ENCODE measurements around the gene RAPGEF6. TPM values are rescaled to one million over a fixed set of nuclear protein-coding genes. Genes with fewer than 3 reads are reported as not detected.

The RAPGEF6 gene
- total RNA-seq, 1 experiment from 2014 or later = 17.4 TPM

GRCh38 chr5:131441184-131441583, 193.8 kb downstream of the RAPGEF6 start:
- H3K27ac Mint-ChIP-seq (ENCODE audit: unreplicated experiment) = no peak overlapping the region

DNA sequence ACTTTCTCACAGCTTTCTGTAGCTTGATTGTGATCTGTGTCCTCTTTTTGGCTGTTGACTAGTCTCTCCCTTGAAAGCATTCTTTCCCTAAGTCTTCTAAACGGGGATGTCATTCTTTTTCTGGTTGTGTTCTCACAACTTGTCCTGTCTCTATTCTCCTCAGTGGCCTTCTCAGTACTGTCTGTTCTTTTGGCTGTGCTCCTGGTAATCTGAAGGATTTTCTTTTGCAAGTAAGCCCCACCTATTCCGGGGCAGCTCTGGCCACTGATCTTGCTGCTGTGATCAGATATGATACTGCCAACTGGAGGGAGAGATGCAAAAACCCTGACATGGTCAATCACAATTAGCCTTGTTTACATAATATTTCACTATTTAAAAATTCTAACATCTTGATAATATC, 198.9 kb downstream of the RAPGEF6 start:
- Mint-ChIP-seq H3K27ac (ENCODE audit: unreplicated experiment) (no peak overlapping the region), H3K36me3 (ENCODE audit: insufficient read depth, unreplicated experiment) (peaks cover 46% of the 10 kb centered on the region), H3K4me1 (ENCODE audit: low read depth, unreplicated experiment) (no peaks in the 10 kb centered on the region), H3K9me3 (ENCODE audit: unreplicated experiment) (no peaks in the 10 kb centered on the region), H3K27me3 (ENCODE audit: insufficient read depth, unreplicated experiment) (no peaks in the 10 kb centered on the region), H3K4me3 (ENCODE audit: unreplicated experiment) (no peak overlapping the region)
- no peak for DNase-seq
- intact Hi-C loops (cut with micrococcal nuclease; ENCODE audit: unreplicated experiment) = no loop called here
- Histone ChIP-seq H3K27me3 (replicated peaks; ENCODE audit: control insufficient read depth, insufficient read depth, low read length) (no peaks in the 10 kb centered on the region), H3K4me1 (no peaks in the 10 kb centered on the region), H3K36me3 (ENCODE audit: control insufficient read depth, insufficient read depth, low read length) (peaks cover 1% of the 10 kb centered on the region), H3K9me3 (no peaks in the 10 kb centered on the region; the same call in 1 of the 2 replicates), H3K4me3 (ENCODE audit: low read depth, low read length) (no peak overlapping the region)
- BruUV-seq (replicated peaks) = no TSS peak
- TF ChIP-seq CTCF (IDR thresholded peaks at IDR 0.05; ENCODE audit: insufficient read depth in 1 of 2, low read depth in 1 of 2, low read length in 1 of 2, severe bottlenecking in 1 of 2, unreplicated experiment in 1 of 2) = no peak
- CTCF ChIA-PET = no interaction called here
- POLR2A ChIA-PET = no interaction called here

More at GRCh38 chr5:131441184-131441583, 193.8 kb downstream of the RAPGEF6 start:
- Mint-ChIP-seq H3K36me3 (ENCODE audit: insufficient read depth, unreplicated experiment) (peaks cover 28% of the 10 kb centered on the region), H3K27me3 (ENCODE audit: insufficient read depth, unreplicated experiment) (no peaks in the 10 kb centered on the region), H3K9me3 (ENCODE audit: unreplicated experiment) (no peaks in the 10 kb centered on the region), H3K4me1 (ENCODE audit: low read depth, unreplicated experiment) (no peaks in the 10 kb centered on the region), H3K4me3 (ENCODE audit: unreplicated experiment) (no peak overlapping the region)
- H3K4me3 ChIP-seq (ENCODE audit: low read depth, low read length) = no peak overlapping the region
- no peak for TF ChIP-seq CTCF (IDR thresholded peaks at IDR 0.05; ENCODE audit: insufficient read depth in 1 of 2, low read depth in 1 of 2, low read length in 1 of 2, severe bottlenecking in 1 of 2, unreplicated experiment in 1 of 2)
- H3K27me3 ChIP-seq (replicated peaks; ENCODE audit: control insufficient read depth, insufficient read depth, low read length) = no peaks in the 10 kb centered on the region
- BruUV-seq (replicated peaks) = no TSS peak
- intact Hi-C loops (cut with micrococcal nuclease; ENCODE audit: unreplicated experiment) = no loop called here
- H3K9me3 ChIP-seq = no peaks in the 10 kb centered on the region
- CTCF ChIA-PET = no interaction called here
- H3K36me3 ChIP-seq (ENCODE audit: control insufficient read depth, insufficient read depth, low read length) = peaks cover 1% of the 10 kb centered on the region; the same call in 1 of the 2 replicates
- DNase-seq = no peak
- H3K4me1 ChIP-seq = no peaks in the 10 kb centered on the region
- POLR2A ChIA-PET = no interaction called here

GRCh38 chr5:131433109-131433508, 201.9 kb downstream of the RAPGEF6 start:
- no peak for TF ChIP-seq CTCF (IDR thresholded peaks at IDR 0.05; ENCODE audit: insufficient read depth in 1 of 2, low read depth in 1 of 2, low read length in 1 of 2, severe bottlenecking in 1 of 2, unreplicated experiment in 1 of 2)
- Mint-ChIP-seq H3K27me3 (ENCODE audit: insufficient read depth, unreplicated experiment) (no peaks in the 10 kb centered on the region), H3K27ac (ENCODE audit: unreplicated experiment) (no peak overlapping the region), H3K4me1 (ENCODE audit: low read depth, unreplicated experiment) (no peaks in the 10 kb centered on the region), H3K4me3 (ENCODE audit: unreplicated experiment) (no peak overlapping the region), H3K9me3 (ENCODE audit: unreplicated experiment) (no peaks in the 10 kb centered on the region), H3K36me3 (ENCODE audit: insufficient read depth, unreplicated experiment) (peaks cover 43% of the 10 kb centered on the region)
- Histone ChIP-seq H3K27me3 (replicated peaks; ENCODE audit: control insufficient read depth, insufficient read depth, low read length) (no peaks in the 10 kb centered on the region), H3K36me3 (ENCODE audit: control insufficient read depth, insufficient read depth, low read length) (peaks cover 1% of the 10 kb centered on the region), H3K4me3 (ENCODE audit: low read depth, low read length) (no peak overlapping the region), H3K4me1 (no peaks in the 10 kb centered on the region), H3K9me3 (no peaks in the 10 kb centered on the region; the same call in 1 of the 2 replicates)
- intact Hi-C loops (cut with micrococcal nuclease; ENCODE audit: unreplicated experiment) = no loop called here
- ChIA-PET CTCF (no interaction called here), POLR2A (no interaction called here)
- DNase-seq = no peak
- BruUV-seq (replicated peaks) = no TSS peak
